SU-DHL-6 (cell line): ENCODE data around the gene TFB1M.
A peak's percentile ranks its signal among the peaks of the same experiment; 100 is the strongest.
"Not testable (repeated sequence)": the region's sequence is repeated elsewhere in the genome, so short reads cannot be mapped to it uniquely, and the experiment has no call there.

Source experiments
- H2AFZ ChIP-seq: fragments of 200-600 bp; sonication (generic); 2 replicates; pipeline ENCODE4 v1.6.1; 2014; ENCODE audit warnings: low read depth, mild to moderate bottlenecking, moderate library complexity, mixed read lengths, antibody characterized with exemption, low read length; ENCODE audit not compliant: severe bottlenecking
- H3F3A ChIP-seq: fragments of 200-600 bp; shearing (Covaris generic); 2 replicates; pipeline ENCODE4 v1.6.0; 2016; ENCODE audit warnings: antibody characterized with exemption, mild to moderate bottlenecking; ENCODE audit not compliant: insufficient read depth
- H3K27ac ChIP-seq: fragments of 200-600 bp; sonication (generic); 2 replicates; pipeline ENCODE4 v1.5.1; 2016; ENCODE audit warnings: low read depth, mild to moderate bottlenecking, low read length, moderate library complexity, mixed read lengths
- H3K27me3 ChIP-seq: fragments of 200-600 bp; sonication (generic), shearing (Covaris generic); 2 replicates; pipeline ENCODE4 v1.6.0; 2014; ENCODE audit warnings: mild to moderate bottlenecking, low read length
- H3K36me3 ChIP-seq: fragments of 200-600 bp; sonication (generic); 2 replicates; pipeline ENCODE4 v1.6.1; 2014; ENCODE audit warnings: mild to moderate bottlenecking, low read length, mixed read lengths
- H3K4me2 ChIP-seq: fragments of 300-600, 200-600 bp; shearing (Covaris generic), sonication (generic); 2 replicates; pipeline ENCODE4 v1.6.0; 2014; ENCODE audit warnings: low read length, low read depth, mild to moderate bottlenecking; ENCODE audit not compliant: poor library complexity, severe bottlenecking
- H3K4me3 ChIP-seq: fragments of 200-600 bp; sonication (generic); 2 replicates; pipeline ENCODE4 v1.5.1; 2014; ENCODE audit warnings: antibody characterized with exemption, low read length, mild to moderate bottlenecking, mixed read lengths; ENCODE audit not compliant: insufficient read depth, poor library complexity, severe bottlenecking
- H3K79me2 ChIP-seq: fragments of 200-600 bp; sonication (generic); 2 replicates; pipeline ENCODE4 v1.6.1; 2014; ENCODE audit warnings: mild to moderate bottlenecking, low read length, moderate library complexity; ENCODE audit not compliant: insufficient read depth
- H3K9ac ChIP-seq: fragments of 200-600 bp; sonication (generic); 2 replicates; pipeline ENCODE4 v1.7.0; 2014; ENCODE audit warnings: mild to moderate bottlenecking, low read length
- H3K9me2 ChIP-seq: fragments of 200-600 bp; sonication (generic); replicated peaks from 2 replicates; pipeline ENCODE4 v1.6.1; 2014; ENCODE audit warnings: low read length; ENCODE audit not compliant: insufficient read depth
- H3K9me3 ChIP-seq: fragments of 200-600 bp; sonication (generic); 2 replicates; pipeline ENCODE4 v1.6.1; 2014; ENCODE audit warnings: low read length, mixed read lengths; ENCODE audit not compliant: insufficient read depth
- H4K20me1 ChIP-seq: fragments of 200-600 bp; sonication (generic); 2 replicates; pipeline ENCODE4 v1.6.1; 2014; ENCODE audit warnings: low read depth, mild to moderate bottlenecking, antibody characterized with exemption, low read length, moderate library complexity, mixed read lengths
- EZH2phosphoT487 ChIP-seq: fragments of 200-600 bp; sonication (generic), shearing (Covaris generic); conservative IDR thresholded peaks from 2 replicates; pipeline ENCODE4 v1.6.1; 2018; ENCODE audit warnings: mild to moderate bottlenecking, antibody characterized with exemption, low read length, moderate library complexity, mixed read lengths
- TF ChIP-seq, protein P1 (sequence below): fragments of 200-600 bp; sonication (generic); IDR thresholded peaks from one replicate; pipeline ENCODE4 v1.5.1; 2017; ENCODE audit warnings: antibody characterized with exemption, mild to moderate bottlenecking, low read length, moderate library complexity; ENCODE audit not compliant: insufficient read depth, poor library complexity, severe bottlenecking

Gene TFB1M

DNA sequence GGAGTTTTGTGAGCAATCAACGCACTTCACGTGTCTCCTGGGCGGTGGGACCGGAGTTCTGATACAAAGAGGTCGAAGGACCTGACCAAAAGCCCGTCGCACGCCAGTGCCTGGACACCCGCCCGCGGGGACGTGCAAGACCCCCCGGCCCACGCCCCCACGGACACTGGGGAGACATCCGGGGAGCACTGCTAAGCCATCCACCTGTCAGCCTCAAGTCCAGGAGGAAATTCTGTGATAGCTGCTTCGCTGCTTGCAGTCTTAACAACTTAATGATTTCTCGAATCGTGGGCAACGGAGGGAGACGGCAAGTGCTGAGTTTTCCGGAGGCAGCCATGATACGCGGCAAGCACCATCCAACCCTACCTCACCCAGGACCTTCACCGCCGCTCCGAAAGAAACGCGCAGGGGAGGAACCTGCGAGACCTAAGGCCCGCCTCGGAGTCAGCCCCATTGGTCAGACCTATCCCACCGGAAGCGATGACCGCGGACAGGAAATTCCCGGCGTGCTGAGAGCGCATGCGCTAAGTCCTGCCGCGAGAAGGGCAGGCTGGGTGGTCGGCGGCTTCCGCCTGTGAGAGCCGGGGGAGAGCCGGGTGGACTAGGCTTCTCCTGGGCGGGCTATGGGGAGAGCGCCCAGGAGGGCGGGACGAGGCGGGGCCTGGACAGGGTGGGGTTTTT lies at the start of gene TFB1M:
TFB1M (minus strand) TSS at position 393 of the 681 bp plus-strand sequence; CDS start at position 337, 56 bp downstream.
- H3K4me3 ChIP-seq, result peak within 1 kb of the TSS; percentile 96
- H3K4me2 ChIP-seq, result peak within 1 kb of the TSS; percentile 95
- H3F3A ChIP-seq, result peaks cover 33% of the 10 kb centered on the region
- peaks cover 28% of the 10 kb centered on the region; the same call in 1 of the 2 replicates for H3K36me3 ChIP-seq
- H3K9ac ChIP-seq, result peak within 1 kb of the TSS; percentile 93
- no peaks in the 10 kb centered on the region for H3K9me3 ChIP-seq
- peak within 1 kb of the TSS; percentile 92 for H3K27ac ChIP-seq
- peaks cover 43% of the 10 kb centered on the region for H3K79me2 ChIP-seq
- H3K27me3 ChIP-seq, result no peaks in the 10 kb centered on the region
- H2AFZ ChIP-seq, result peak within 1 kb of the TSS; percentile 63
- H3K9me2 ChIP-seq, result no peaks in the 10 kb centered on the region
- no peaks in the 10 kb centered on the region for H4K20me1 ChIP-seq
- TF ChIP-seq EZH2phosphoT487, result no peak
- TF ChIP-seq, protein P1, sequence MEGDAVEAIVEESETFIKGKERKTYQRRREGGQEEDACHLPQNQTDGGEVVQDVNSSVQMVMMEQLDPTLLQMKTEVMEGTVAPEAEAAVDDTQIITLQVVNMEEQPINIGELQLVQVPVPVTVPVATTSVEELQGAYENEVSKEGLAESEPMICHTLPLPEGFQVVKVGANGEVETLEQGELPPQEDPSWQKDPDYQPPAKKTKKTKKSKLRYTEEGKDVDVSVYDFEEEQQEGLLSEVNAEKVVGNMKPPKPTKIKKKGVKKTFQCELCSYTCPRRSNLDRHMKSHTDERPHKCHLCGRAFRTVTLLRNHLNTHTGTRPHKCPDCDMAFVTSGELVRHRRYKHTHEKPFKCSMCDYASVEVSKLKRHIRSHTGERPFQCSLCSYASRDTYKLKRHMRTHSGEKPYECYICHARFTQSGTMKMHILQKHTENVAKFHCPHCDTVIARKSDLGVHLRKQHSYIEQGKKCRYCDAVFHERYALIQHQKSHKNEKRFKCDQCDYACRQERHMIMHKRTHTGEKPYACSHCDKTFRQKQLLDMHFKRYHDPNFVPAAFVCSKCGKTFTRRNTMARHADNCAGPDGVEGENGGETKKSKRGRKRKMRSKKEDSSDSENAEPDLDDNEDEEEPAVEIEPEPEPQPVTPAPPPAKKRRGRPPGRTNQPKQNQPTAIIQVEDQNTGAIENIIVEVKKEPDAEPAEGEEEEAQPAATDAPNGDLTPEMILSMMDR, result no peak

DNA sequence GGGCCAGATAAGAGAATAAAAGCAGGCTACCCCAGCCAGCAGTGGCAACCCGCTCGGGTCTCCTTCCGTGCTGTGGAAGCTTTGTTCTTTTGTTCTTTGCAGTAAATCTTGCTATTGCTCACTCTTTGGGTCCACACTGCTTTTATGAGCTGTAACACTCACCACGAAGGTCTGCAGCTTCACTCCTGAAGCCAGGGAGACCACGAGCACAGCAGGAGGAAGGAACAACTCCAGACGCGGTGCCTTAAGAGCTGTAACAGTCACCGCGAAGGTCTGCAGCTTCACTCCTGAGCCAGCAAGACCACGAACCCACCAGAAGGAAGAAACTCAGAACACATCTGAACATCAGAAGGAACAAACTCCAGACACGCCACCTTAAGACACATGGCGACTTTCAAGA lies 49.7 kb upstream of the TFB1M start:
- not testable (repeated sequence) for H3K9ac ChIP-seq, H3K79me2 ChIP-seq, H3K4me2 ChIP-seq, H3K4me3 ChIP-seq, H3F3A ChIP-seq, H3K36me3 ChIP-seq, H4K20me1 ChIP-seq, H2AFZ ChIP-seq, H3K9me3 ChIP-seq, H3K27ac ChIP-seq, H3K27me3 ChIP-seq, H3K9me2 ChIP-seq

DNA sequence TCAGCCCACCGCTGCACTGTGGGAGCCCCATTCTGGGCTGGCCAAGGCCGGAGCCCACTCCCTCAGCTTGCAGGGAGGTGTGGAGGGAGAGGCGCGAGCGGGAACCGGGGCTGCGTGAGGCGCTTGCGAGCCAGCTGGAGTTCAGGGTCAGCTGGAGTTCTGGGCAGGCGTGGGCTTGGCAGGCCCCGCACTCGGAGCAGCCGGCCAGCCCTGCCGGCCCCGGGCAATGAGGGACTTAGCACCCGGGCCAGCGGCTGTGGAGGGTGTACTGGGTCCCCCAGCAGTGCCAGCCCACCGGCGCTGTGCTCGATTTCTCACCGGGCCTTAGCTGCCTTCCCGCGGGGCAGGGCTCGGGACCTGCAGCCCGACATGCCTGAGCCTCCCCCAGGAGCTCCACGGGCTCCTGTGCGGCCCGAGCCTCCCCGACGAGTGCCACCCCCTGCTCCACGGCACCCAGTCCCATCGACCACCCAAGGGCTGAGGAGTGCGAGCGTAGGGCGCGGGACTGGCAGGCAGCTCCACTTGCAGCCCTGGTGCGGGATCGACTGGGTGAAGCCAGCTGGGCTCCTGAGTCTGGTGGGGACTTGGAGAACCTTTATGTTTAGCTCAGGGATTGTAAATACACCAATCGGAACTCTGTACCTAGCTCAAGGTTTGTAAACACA lies 48.8 kb upstream of the TFB1M start:
- H2AFZ ChIP-seq, H3K36me3 ChIP-seq, H3K27ac ChIP-seq, H3K79me2 ChIP-seq, H4K20me1 ChIP-seq, H3K27me3 ChIP-seq, H3K9me2 ChIP-seq, H3K9me3 ChIP-seq, H3K9ac ChIP-seq, H3F3A ChIP-seq, H3K4me2 ChIP-seq, H3K4me3 ChIP-seq: not testable (repeated sequence)

DNA sequence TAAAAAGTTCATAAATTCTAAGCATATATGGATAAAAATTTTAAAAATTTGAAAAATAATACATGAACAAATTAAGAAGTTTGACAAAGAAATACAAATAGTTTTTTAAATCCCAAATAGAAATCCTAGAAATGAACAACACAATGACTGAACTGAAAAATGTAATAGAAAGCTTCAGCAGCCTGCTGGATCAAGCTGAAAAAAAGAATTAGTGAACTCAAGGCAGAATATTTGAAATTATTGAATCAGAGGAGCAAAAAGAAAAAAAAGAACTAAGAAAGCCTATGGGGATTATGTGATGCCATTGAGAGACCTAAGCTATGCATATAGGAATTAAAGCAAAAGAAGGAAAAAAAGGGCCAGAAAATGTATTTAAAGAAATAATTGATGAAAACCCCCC lies 39.9 kb upstream of the TFB1M start:
- TF ChIP-seq EZH2phosphoT487, result no peak
- TF ChIP-seq, protein P1, result no peak
- H3K4me3 ChIP-seq, result no peak overlapping the region
- H3K27ac ChIP-seq, result no peak overlapping the region
- no peaks in the 10 kb centered on the region for H3K9me2 ChIP-seq
- H2AFZ ChIP-seq, result no peak overlapping the region
- H4K20me1 ChIP-seq, result no peaks in the 10 kb centered on the region
- H3K4me2 ChIP-seq, result no peak overlapping the region
- H3K9me3 ChIP-seq, result peaks cover 18% of the 10 kb centered on the region; the same call in 1 of the 2 replicates
- H3K79me2 ChIP-seq, result no peaks in the 10 kb centered on the region
- H3K27me3 ChIP-seq, result no peaks in the 10 kb centered on the region
- H3F3A ChIP-seq, result no peaks in the 10 kb centered on the region
- H3K9ac ChIP-seq, result no peak overlapping the region
- H3K36me3 ChIP-seq, result peaks cover 19% of the 10 kb centered on the region
